Thyroid gland (tissue), 4 donors: ENCODE data around the gene IL1F10. TPM values are rescaled to one million over a fixed set of nuclear protein-coding genes. Genes with fewer than 3 reads are reported as not detected.

ENCODE experiments used
- DNase-seq, 2 donors: peaks; one replicate each; pipeline ENCODE4 v3.0.0-alpha.2; 2019
- H3K27ac ChIP-seq, 3 donors: fragments of 200-600 bp; sonication (generic); 1 replicate in 2 of 3; 2 replicates in 1 of 3; pipeline ENCODE4 v1.5.1; 2016 to 2019; ENCODE audit warnings: mild to moderate bottlenecking in 1 of 3, moderate library complexity in 1 of 3
- H3K27me3 ChIP-seq: fragments of 200-600 bp; sonication (generic); one replicate; pipeline ENCODE4 v1.5.1; 2019
- H3K36me3 ChIP-seq, 2 donors: fragments of 200-600 bp; sonication (generic); one replicate each; pipeline ENCODE4 v1.5.1; 2016 to 2019
- H3K4me1 ChIP-seq, 2 donors: fragments of 200-600 bp; sonication (generic); one replicate each; pipeline ENCODE4 v1.5.1; 2017 to 2019
- H3K4me3 ChIP-seq, 3 donors: fragments of 200-600 bp; sonication (generic); replicated peaks in 1 of 3; 1 replicate in 2 of 3; 2 replicates in 1 of 3; pipeline ENCODE4 v1.5.1; 2016; ENCODE audit warnings: mild to moderate bottlenecking in 1 of 3
- H3K9me3 ChIP-seq: fragments of 200-600 bp; sonication (generic); one replicate; pipeline ENCODE4 v1.5.1; 2017
- CTCF ChIP-seq, 6 experiments: fragments of 200-600 bp in 3 of 6; fragments of 450-650 bp in 3 of 6; sonication (generic) in 3 of 6; IDR thresholded peaks; one replicate each; pipeline ENCODE4 v1.5.1; 2016 to 2019; ENCODE audit warnings: antibody characterized with exemption in 6 of 6, mild to moderate bottlenecking in 2 of 6, inconsistent platforms in 1 of 6, moderate library complexity in 1 of 6
- POLR2A ChIP-seq, 2 donors: fragments of 450-650 bp; IDR thresholded peaks; one replicate each; pipeline ENCODE4 v1.6.1; 2017; ENCODE audit warnings: antibody characterized with exemption in 2 of 2, mild to moderate bottlenecking in 2 of 2, moderate library complexity in 1 of 2
- WGBS, 2 donors: methylation state at CpG; one replicate each; pipeline ENCODE4 v1.1.5; 2017; 5-methylcytosine and 5-hydroxymethylcytosine counted together
- intact Hi-C: fragments of 100-400 bp; cut with DNase I; formaldehyde crosslinking; loops from one replicate; pipeline ENCODE4 v1.15.1; 2023
- total RNA-seq, 4 donors: library from RNA; depleted of rRNA; stranded (reverse); fragments of >200 nt; gene quantifications; one replicate each; pipeline ENCODE4 v1.2.3, GENCODE V29; 2016

Gene IL1F10
- total RNA-seq, 4 donors from 2014 or later, result not detected

DNA sequence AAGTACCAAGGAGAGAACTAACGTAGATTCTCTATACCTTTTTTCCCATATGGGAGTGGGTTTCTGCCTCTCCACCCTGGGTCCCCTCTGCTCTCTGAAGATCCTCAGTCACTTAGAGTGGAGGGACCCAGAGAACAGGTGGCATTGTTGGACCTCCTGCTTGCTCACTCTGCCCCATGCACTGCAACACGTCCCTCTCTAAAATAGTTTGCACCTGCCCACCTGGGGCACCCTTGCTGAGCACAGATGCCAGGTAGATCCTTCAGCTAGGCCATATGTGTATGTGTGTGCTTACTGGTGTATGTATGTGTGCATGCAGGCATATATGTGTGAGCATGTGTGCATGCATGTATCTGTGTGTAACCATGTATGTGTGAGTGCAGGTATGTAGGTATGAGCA is 6.5 kb upstream of the IL1F10 start:
- WGBS, 2 donors, result 83 to 96% methylated on average over 2 of the region's 2 CpGs
- DNase-seq, result no peak

DNA sequence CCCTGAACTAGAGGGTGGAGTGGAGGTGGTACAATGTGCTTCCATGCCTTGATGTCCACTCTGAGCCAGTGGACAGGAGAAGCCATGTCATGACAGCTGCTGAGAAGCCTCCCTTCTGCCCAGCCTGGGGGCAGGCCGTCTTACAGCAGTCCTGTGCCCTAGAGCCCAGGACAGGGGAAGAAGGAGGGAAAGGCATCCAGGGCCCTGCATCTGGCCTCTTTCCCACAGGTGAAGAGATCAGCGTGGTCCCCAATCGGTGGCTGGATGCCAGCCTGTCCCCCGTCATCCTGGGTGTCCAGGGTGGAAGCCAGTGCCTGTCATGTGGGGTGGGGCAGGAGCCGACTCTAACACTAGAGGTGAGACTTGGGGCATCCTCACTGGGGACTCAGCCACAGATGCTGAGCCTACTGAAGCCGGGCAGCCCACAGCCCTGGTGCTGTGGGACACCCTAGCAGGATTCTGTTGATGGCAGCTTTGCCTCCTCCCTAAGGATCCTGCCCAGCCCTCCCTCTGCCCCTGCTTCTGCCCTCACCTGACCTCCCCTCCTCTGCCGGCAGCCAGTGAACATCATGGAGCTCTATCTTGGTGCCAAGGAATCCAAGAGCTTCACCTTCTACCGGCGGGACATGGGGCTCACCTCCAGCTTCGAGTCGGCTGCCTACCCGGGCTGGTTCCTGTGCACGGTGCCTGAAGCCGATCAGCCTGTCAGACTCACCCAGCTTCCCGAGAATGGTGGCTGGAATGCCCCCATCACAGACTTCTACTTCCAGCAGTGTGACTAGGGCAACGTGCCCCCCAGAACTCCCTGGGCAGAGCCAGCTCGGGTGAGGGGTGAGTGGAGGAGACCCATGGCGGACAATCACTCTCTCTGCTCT is 5.6 kb upstream of the IL1F10 start:
- no peaks in the 10 kb centered on the region for H3K27me3 ChIP-seq
- DNase-seq, result no peak
- H3K4me3 ChIP-seq, result no peak overlapping the region
- H3K9me3 ChIP-seq, result no peaks in the 10 kb centered on the region
- WGBS, 2 donors, result 82 to 95% methylated on average over 14 to 17 of the region's 18 CpGs
- TF ChIP-seq POLR2A (IDR thresholded peaks at IDR 0.05), result no peak
- TF ChIP-seq CTCF (IDR thresholded peaks at IDR 0.05), result no peak
- intact Hi-C loops, result no loop called here
- no peak overlapping the region for H3K27ac ChIP-seq
- H3K4me1 ChIP-seq, result peaks cover 0 to 4% of the 10 kb centered on the region in 2 donors
- H3K36me3 ChIP-seq, result no peaks in the 10 kb centered on the region

More for the DNA sequence above, 6.5 kb upstream of the IL1F10 start:
- H3K9me3 ChIP-seq, result no peaks in the 10 kb centered on the region
- TF ChIP-seq POLR2A (IDR thresholded peaks at IDR 0.05) (no peak), CTCF (IDR thresholded peaks at IDR 0.05) (no peak)
- H3K27me3 ChIP-seq, result no peaks in the 10 kb centered on the region
- intact Hi-C loops, result no loop called here
- no peaks in the 10 kb centered on the region for H3K36me3 ChIP-seq
- H3K4me3 ChIP-seq, result no peak overlapping the region
- H3K4me1 ChIP-seq, result peaks cover 0 to 4% of the 10 kb centered on the region in 2 donors
- H3K27ac ChIP-seq, result no peak overlapping the region

DNA sequence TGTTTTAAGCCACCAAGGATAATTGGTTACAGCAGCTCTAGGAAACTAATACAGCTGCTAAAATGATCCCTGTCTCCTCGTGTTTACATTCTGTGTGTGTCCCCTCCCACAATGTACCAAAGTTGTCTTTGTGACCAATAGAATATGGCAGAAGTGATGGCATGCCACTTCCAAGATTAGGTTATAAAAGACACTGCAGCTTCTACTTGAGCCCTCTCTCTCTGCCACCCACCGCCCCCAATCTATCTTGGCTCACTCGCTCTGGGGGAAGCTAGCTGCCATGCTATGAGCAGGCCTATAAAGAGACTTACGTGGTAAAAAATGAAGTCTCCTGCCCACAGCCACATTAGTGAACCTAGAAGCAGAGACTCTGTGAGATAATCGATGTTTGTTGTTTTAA is 3.5 kb upstream of the IL1F10 start:
- intact Hi-C loops, result no loop called here
- Histone ChIP-seq H3K27ac (no peak overlapping the region), H3K36me3 (no peaks in the 10 kb centered on the region), H3K4me3 (no peak overlapping the region), H3K9me3 (no peaks in the 10 kb centered on the region), H3K27me3 (no peaks in the 10 kb centered on the region), H3K4me1 (no peaks in the 10 kb centered on the region)
- TF ChIP-seq POLR2A (IDR thresholded peaks at IDR 0.05) (no peak), CTCF (IDR thresholded peaks at IDR 0.05) (no peak)
- WGBS, 2 donors, result 68 to 91% methylated on average over 5 of the region's 5 CpGs
- no peak for DNase-seq

- DNase-seq, result no peak
- WGBS, 2 donors, result 85 to 90% methylated on average over 1 of the region's 1 CpG
- no peaks in the 10 kb centered on the region for H3K4me1 ChIP-seq
- H3K9me3 ChIP-seq, result no peaks in the 10 kb centered on the region
- no peak overlapping the region for H3K27ac ChIP-seq
- TF ChIP-seq POLR2A (IDR thresholded peaks at IDR 0.05), result no peak
- no peak for TF ChIP-seq CTCF (IDR thresholded peaks at IDR 0.05)
- intact Hi-C loops, result no loop called here
- no peak overlapping the region for H3K4me3 ChIP-seq
- no peaks in the 10 kb centered on the region for H3K27me3 ChIP-seq
- H3K36me3 ChIP-seq, result no peaks in the 10 kb centered on the region
These were observed 2.9 kb upstream of the IL1F10 start for GRCh38 chr2:113064898-113065297.

- 79 to 83% methylated on average over 2 of the region's 2 CpGs for WGBS, 2 donors
These were observed 479 bp downstream of the IL1F10 start for GRCh38 chr2:113068249-113068648.

More at GRCh38 chr2:113068249-113068648, 479 bp downstream of the IL1F10 start:
- intact Hi-C loops, result no loop called here
- no peak for DNase-seq
- H3K36me3 ChIP-seq, result no peaks in the 10 kb centered on the region
- TF ChIP-seq CTCF (IDR thresholded peaks at IDR 0.05) (no peak), POLR2A (IDR thresholded peaks at IDR 0.05) (no peak)
- H3K4me3 ChIP-seq, result no peak overlapping the region
- no peak overlapping the region for H3K27ac ChIP-seq
- no peaks in the 10 kb centered on the region for H3K27me3 ChIP-seq
- H3K4me1 ChIP-seq, result no peaks in the 10 kb centered on the region
- no peaks in the 10 kb centered on the region for H3K9me3 ChIP-seq
